ENCODE results near the gene LRP1-AS. TPM values are rescaled to one million over a fixed set of nuclear protein-coding genes. Genes with fewer than 3 reads are reported as not detected.

The LRP1-AS gene
- total and polyA plus RNA-seq, 4 donors = not detected

DNA sequence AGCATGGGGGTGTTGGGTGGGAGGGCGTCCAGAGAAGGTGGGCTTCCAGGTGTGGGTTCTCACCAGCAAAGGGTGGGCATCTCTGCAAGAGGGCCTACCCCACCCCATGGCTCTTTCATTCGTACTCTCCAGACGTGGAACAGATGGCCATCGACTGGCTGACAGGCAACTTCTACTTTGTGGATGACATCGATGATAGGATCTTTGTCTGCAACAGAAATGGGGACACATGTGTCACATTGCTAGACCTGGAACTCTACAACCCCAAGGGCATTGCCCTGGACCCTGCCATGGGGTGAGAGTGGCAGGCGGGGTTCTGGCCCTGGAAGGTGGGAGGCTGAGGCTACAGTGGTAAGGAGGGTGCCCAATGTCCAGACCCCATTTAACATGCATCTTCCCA lies 6.7 kb upstream of the LRP1-AS start:
- Histone ChIP-seq H3K27me3 (ENCODE audit: control insufficient read depth in 3 of 3, insufficient read depth in 3 of 3, low read length in 2 of 3) (no peaks in the 10 kb centered on the region), H3K4me3 (no peak overlapping the region), H3K27ac (ENCODE audit: low read depth in 1 of 2, low read length in 1 of 2) (no peak overlapping the region), H3K9me3 (ENCODE audit: control insufficient read depth in 4 of 4, insufficient read depth in 3 of 4, low read length in 3 of 4) (no peaks in the 10 kb centered on the region), H3K36me3 (ENCODE audit: control insufficient read depth in 4 of 4, insufficient read depth in 4 of 4, low read length in 4 of 4) (peaks cover 0 to 63% (median 39%) of the 10 kb centered on the region in 4 donors), H3K9ac (ENCODE audit: insufficient read depth in 1 of 2, low read length in 2 of 2) (no peak overlapping the region), H3K4me1 (ENCODE audit: control insufficient read depth in 5 of 5, insufficient read depth in 5 of 5, low read length in 5 of 5) (peaks cover 5 to 42% (median 25%) of the 10 kb centered on the region in 5 donors)
- TF ChIP-seq, protein P1, sequence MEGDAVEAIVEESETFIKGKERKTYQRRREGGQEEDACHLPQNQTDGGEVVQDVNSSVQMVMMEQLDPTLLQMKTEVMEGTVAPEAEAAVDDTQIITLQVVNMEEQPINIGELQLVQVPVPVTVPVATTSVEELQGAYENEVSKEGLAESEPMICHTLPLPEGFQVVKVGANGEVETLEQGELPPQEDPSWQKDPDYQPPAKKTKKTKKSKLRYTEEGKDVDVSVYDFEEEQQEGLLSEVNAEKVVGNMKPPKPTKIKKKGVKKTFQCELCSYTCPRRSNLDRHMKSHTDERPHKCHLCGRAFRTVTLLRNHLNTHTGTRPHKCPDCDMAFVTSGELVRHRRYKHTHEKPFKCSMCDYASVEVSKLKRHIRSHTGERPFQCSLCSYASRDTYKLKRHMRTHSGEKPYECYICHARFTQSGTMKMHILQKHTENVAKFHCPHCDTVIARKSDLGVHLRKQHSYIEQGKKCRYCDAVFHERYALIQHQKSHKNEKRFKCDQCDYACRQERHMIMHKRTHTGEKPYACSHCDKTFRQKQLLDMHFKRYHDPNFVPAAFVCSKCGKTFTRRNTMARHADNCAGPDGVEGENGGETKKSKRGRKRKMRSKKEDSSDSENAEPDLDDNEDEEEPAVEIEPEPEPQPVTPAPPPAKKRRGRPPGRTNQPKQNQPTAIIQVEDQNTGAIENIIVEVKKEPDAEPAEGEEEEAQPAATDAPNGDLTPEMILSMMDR (IDR thresholded peaks at IDR 0.05; ENCODE audit: control extremely low read depth, extremely low read depth) = no peak
- no peak for ATAC-seq (ENCODE audit: insufficient read depth, low FRiP score)
- no peak for DNase-seq
- 91 to 97% methylated on average over 6 of the region's 6 CpGs for WGBS, 2 donors

DNA sequence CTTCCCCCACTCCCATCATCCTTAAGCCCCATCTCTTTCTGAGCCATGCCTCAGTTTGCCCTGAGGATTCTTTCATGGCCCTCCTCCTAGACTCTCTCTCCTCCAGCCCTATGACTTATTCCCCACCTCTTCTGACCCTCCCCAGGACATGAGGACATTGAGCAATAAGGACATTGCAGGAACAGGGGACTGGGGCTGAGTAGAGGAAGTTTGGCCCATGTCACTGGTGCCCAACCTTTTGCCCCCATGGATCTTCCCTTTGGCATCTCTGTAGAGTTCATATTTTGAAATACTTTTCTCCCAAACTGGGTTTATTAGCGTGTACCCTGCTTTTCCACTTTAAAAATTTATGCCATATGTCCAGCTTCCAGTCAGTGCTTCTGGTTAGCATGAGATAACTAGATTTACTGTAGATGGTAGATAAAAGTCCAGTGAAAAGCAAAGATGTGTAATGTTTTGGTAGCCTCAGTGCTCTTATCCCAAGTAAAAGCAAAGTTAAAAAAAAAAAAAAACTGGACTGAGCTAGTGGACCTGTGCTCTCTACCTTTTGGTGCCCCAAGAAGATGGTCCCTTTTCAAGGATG lies 6.1 kb upstream of the LRP1-AS start:
- WGBS, 2 donors = 63 to 65% methylated on average over 1 of the region's 1 CpG
- Histone ChIP-seq H3K27ac (ENCODE audit: low read depth in 1 of 2, low read length in 1 of 2) (peak overlapping the region in 1 of 2 donors; percentile 69), H3K36me3 (ENCODE audit: control insufficient read depth in 4 of 4, insufficient read depth in 4 of 4, low read length in 4 of 4) (peaks cover 0 to 61% (median 35%) of the 10 kb centered on the region in 4 donors), H3K4me3 (no peak overlapping the region), H3K9me3 (ENCODE audit: control insufficient read depth in 4 of 4, insufficient read depth in 3 of 4, low read length in 3 of 4) (no peaks in the 10 kb centered on the region), H3K27me3 (ENCODE audit: control insufficient read depth in 3 of 3, insufficient read depth in 3 of 3, low read length in 2 of 3) (no peaks in the 10 kb centered on the region), H3K9ac (ENCODE audit: insufficient read depth in 1 of 2, low read length in 2 of 2) (no peak overlapping the region), H3K4me1 (ENCODE audit: control insufficient read depth in 5 of 5, insufficient read depth in 5 of 5, low read length in 5 of 5) (peaks cover 10 to 47% (median 26%) of the 10 kb centered on the region in 5 donors)
- TF ChIP-seq, protein P1 (IDR thresholded peaks at IDR 0.05; ENCODE audit: control extremely low read depth, extremely low read depth) = no peak
- DNase-seq (no peak), ATAC-seq (ENCODE audit: insufficient read depth, low FRiP score) (no peak)

DNA sequence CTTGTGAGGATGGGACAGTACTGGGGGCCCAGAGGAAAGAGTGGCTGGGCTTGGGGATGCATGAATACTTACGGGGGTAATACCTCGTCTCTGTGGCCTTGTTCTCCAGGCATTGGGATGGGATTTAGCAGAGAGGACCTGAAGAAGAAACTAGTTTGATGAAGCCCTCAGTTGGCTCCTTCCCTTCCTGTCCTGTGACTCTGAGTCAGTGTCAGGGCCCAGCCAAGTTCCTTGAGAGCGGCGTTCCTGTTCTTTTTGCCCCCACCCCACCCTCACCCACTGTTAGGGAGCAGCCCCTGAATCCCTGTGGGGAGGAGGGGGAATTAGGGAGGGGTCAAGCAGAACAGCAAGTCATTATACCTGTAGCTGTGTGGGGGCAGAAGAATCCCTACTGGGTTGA lies 5.2 kb upstream of the LRP1-AS start:
- H3K4me3 ChIP-seq = no peak overlapping the region
- H3K4me1 ChIP-seq (ENCODE audit: control insufficient read depth in 5 of 5, insufficient read depth in 5 of 5, low read length in 5 of 5) = peaks cover 15 to 51% (median 32%) of the 10 kb centered on the region in 5 donors
- H3K9ac ChIP-seq (ENCODE audit: insufficient read depth in 1 of 2, low read length in 2 of 2) = no peak overlapping the region
- 67 to 70% methylated on average over 4 of the region's 4 CpGs for WGBS, 2 donors
- no peaks in the 10 kb centered on the region for H3K9me3 ChIP-seq (ENCODE audit: control insufficient read depth in 4 of 4, insufficient read depth in 3 of 4, low read length in 3 of 4)
- peak overlapping the region; percentile 63 to 80 for H3K27ac ChIP-seq (ENCODE audit: low read depth in 1 of 2, low read length in 1 of 2)
- H3K36me3 ChIP-seq (ENCODE audit: control insufficient read depth in 4 of 4, insufficient read depth in 4 of 4, low read length in 4 of 4) = peaks cover 0 to 54% (median 30%) of the 10 kb centered on the region in 4 donors
- H3K27me3 ChIP-seq (ENCODE audit: control insufficient read depth in 3 of 3, insufficient read depth in 3 of 3, low read length in 2 of 3) = no peaks in the 10 kb centered on the region
- TF ChIP-seq, protein P1 (IDR thresholded peaks at IDR 0.05; ENCODE audit: control extremely low read depth, extremely low read depth) = no peak
- ATAC-seq (ENCODE audit: insufficient read depth, low FRiP score) (no peak), DNase-seq (no peak)
